Liver (tissue), 9 donors: ENCODE measurements around the gene WDR1. TPM values are rescaled to one million over a fixed set of nuclear protein-coding genes. Genes with fewer than 3 reads are reported as not detected.

Experiments
- DNase-seq: peaks from one replicate; pipeline ENCODE4 v3.0.0-alpha.2; 2017; ENCODE audit warnings: low spot score
- H3K27ac ChIP-seq, 2 donors: one replicate each; pipeline ENCODE4 v1.7.0; 2013; ENCODE audit warnings: inconsistent platforms in 2 of 2, low read length in 2 of 2, control low read depth in 1 of 2, low read depth in 1 of 2, mild to moderate bottlenecking in 1 of 2
- H3K27me3 ChIP-seq, 4 donors: one replicate each; pipeline versions ENCODE4 v1.6.1 to v1.7.0; 2013; ENCODE audit warnings: low read length in 3 of 4, inconsistent platforms in 1 of 4, mild to moderate bottlenecking in 1 of 4, moderate library complexity in 1 of 4; ENCODE audit not compliant: control insufficient read depth in 4 of 4, insufficient read depth in 4 of 4
- H3K36me3 ChIP-seq, 4 donors: one replicate each; pipeline versions ENCODE4 v1.6.1 to v1.7.0; 2013; ENCODE audit warnings: low read length in 3 of 4, mild to moderate bottlenecking in 3 of 4, low read depth in 1 of 4, moderate library complexity in 1 of 4; ENCODE audit not compliant: control insufficient read depth in 4 of 4, insufficient read depth in 3 of 4
- H3K4me1 ChIP-seq, 4 donors: one replicate each; pipeline versions ENCODE4 v1.6.1 to v1.7.0; 2013; ENCODE audit warnings: low read length in 3 of 4, mild to moderate bottlenecking in 3 of 4, moderate library complexity in 1 of 4; ENCODE audit not compliant: control insufficient read depth in 4 of 4, insufficient read depth in 4 of 4
- H3K4me3 ChIP-seq, 3 donors: one replicate each; pipeline versions ENCODE4 v1.6.1 to v1.7.0; 2013; ENCODE audit warnings: low read length in 3 of 3, control low read depth in 1 of 3, low read depth in 1 of 3, mild to moderate bottlenecking in 1 of 3
- H3K9ac ChIP-seq, 2 donors: one replicate each; pipeline ENCODE4 v1.7.0; 2013; ENCODE audit warnings: low read length in 2 of 2, mild to moderate bottlenecking in 2 of 2, moderate library complexity in 2 of 2, control low read depth in 1 of 2, low read depth in 1 of 2
- H3K9me3 ChIP-seq, 4 donors: one replicate each; pipeline versions ENCODE4 v1.6.1 to v1.7.0; 2013; ENCODE audit warnings: low read length in 3 of 4; ENCODE audit not compliant: control insufficient read depth in 4 of 4
- EGR1 ChIP-seq, 2 donors: IDR thresholded peaks; 2 replicates each; pipeline ENCODE4 v1.6.1; 2016 to 2018; ENCODE audit warnings: antibody characterized with exemption in 2 of 2, low read depth in 2 of 2
- FOXA1 ChIP-seq: IDR thresholded peaks from 2 replicates; pipeline ENCODE4 v1.6.1; 2016; ENCODE audit warnings: antibody characterized with exemption
- FOXA2 ChIP-seq: IDR thresholded peaks from 2 replicates; pipeline ENCODE4 v1.6.1; 2016; ENCODE audit warnings: antibody characterized with exemption
- GABPA ChIP-seq, 2 donors: IDR thresholded peaks in 1 of 2; conservative IDR thresholded peaks in 1 of 2; 2 replicates each; pipeline ENCODE4 v1.6.1; 2016; ENCODE audit warnings: antibody characterized with exemption in 2 of 2, mild to moderate bottlenecking in 1 of 2, moderate library complexity in 1 of 2
- HNF4A ChIP-seq, 2 donors: conservative IDR thresholded peaks; 2 replicates each; pipeline ENCODE4 v1.6.1; 2016; ENCODE audit warnings: antibody characterized with exemption in 2 of 2, mild to moderate bottlenecking in 2 of 2
- MAX ChIP-seq: IDR thresholded peaks from 2 replicates; pipeline ENCODE4 v1.6.1; 2016; ENCODE audit warnings: antibody characterized with exemption
- NR2F2 ChIP-seq: IDR thresholded peaks from 2 replicates; pipeline ENCODE4 v1.6.1; 2016; ENCODE audit warnings: antibody characterized with exemption
- RAD21 ChIP-seq, 2 donors: IDR thresholded peaks; 2 replicates each; pipeline ENCODE4 v1.6.1; 2016; ENCODE audit warnings: antibody characterized with exemption in 2 of 2, mild to moderate bottlenecking in 2 of 2
- REST ChIP-seq: IDR thresholded peaks from 2 replicates; pipeline ENCODE4 v1.6.1; 2016; ENCODE audit warnings: antibody characterized with exemption, mild to moderate bottlenecking
- RXRA ChIP-seq, 2 donors: IDR thresholded peaks; 2 replicates each; pipeline ENCODE4 v1.6.1; 2017 to 2018; ENCODE audit warnings: antibody characterized with exemption in 2 of 2, mild to moderate bottlenecking in 1 of 2
- SP1 ChIP-seq: IDR thresholded peaks from 2 replicates; pipeline ENCODE4 v1.6.1; 2018; ENCODE audit warnings: antibody characterized with exemption, mild to moderate bottlenecking
- TAF1 ChIP-seq: conservative IDR thresholded peaks from 2 replicates; pipeline ENCODE4 v1.6.1; 2016; ENCODE audit warnings: antibody characterized with exemption, mild to moderate bottlenecking
- YY1 ChIP-seq: IDR thresholded peaks from 2 replicates; pipeline ENCODE4 v1.6.1; 2016; ENCODE audit warnings: antibody characterized with exemption, mild to moderate bottlenecking
- ZBTB33 ChIP-seq: IDR thresholded peaks from 2 replicates; pipeline ENCODE4 v1.6.1; 2016; ENCODE audit warnings: antibody characterized with exemption
- WGBS: extraction: QIAGEN DNeasy Blood & Tissue Kit; methylation state at CpG from one replicate; pipeline ENCODE4 v1.1.7; 2013; 5-methylcytosine and 5-hydroxymethylcytosine counted together
- polyA plus RNA-seq, 2 donors: library from polyadenylated mRNA; stranded (reverse) in 1 of 2; unstranded in 1 of 2; fragments of 200-250 nt in 1 of 2; fragments of >200 nt in 1 of 2; fragmentation: Nextera tagmentation in 1 of 2; extraction: Ambion mirVana in 1 of 2; gene quantifications; one replicate each; pipeline versions ENCODE4 v1.2.1 to v1.2.3, GENCODE V29; 2013 to 2015
- total RNA-seq, 2 donors: library from RNA; depleted of rRNA; stranded (reverse); fragments of >200 nt; gene quantifications; one replicate each; pipeline ENCODE4 v1.2.3, GENCODE V29; 2014
- donor health status: healthy.
- donor health status: healthy.
- donor health status: healthy.
- donor health status: healthy.
- donor health status: healthy.

Gene WDR1
- total and polyA plus RNA-seq, 4 donors = 31.1 to 97.4 (median 65.7) TPM

- no peak overlapping the region for H3K9ac ChIP-seq
- TF ChIP-seq SP1 = no peak
- no peak for TF ChIP-seq FOXA2
- TF ChIP-seq FOXA1 = no peak
- TF ChIP-seq RAD21 (IDR thresholded peaks at IDR 0.05) = peak in 1 of 2 donors; percentile 17
- H3K36me3 ChIP-seq = peaks cover 12 to 53% (median 28%) of the 10 kb centered on the region in 4 donors
- H3K4me3 ChIP-seq = no peak overlapping the region
- no peaks in the 10 kb centered on the region for H3K27me3 ChIP-seq
- no peaks in the 10 kb centered on the region for H3K9me3 ChIP-seq
- H3K27ac ChIP-seq = no peak overlapping the region
- WGBS = 96% methylated on average over 7 of the region's 7 CpGs
- H3K4me1 ChIP-seq = peaks cover 0 to 8% (median 0%) of the 10 kb centered on the region in 4 donors
- no peak for DNase-seq
Observed at GRCh38 chr4:10074767-10075105, 41.9 kb downstream of the WDR1 start.

- WGBS = 70% methylated on average over 13 of the region's 13 CpGs
Observed at GRCh38 chr4:10074076-10074766, 42.4 kb downstream of the WDR1 start.

More at GRCh38 chr4:10074076-10074766, 42.4 kb downstream of the WDR1 start:
- Histone ChIP-seq H3K4me1 (peaks cover 0 to 8% (median 0%) of the 10 kb centered on the region in 4 donors), H3K36me3 (peaks cover 10 to 48% (median 26%) of the 10 kb centered on the region in 4 donors), H3K9me3 (no peaks in the 10 kb centered on the region), H3K27me3 (no peaks in the 10 kb centered on the region), H3K27ac (no peak overlapping the region), H3K9ac (no peak overlapping the region), H3K4me3 (no peak overlapping the region)
- no peak for DNase-seq
- TF ChIP-seq RXRA (IDR thresholded peaks at IDR 0.05) (peak; percentile 55 to 74), REST (no peak), HNF4A (conservative IDR thresholded peaks at IDR 0.05) (peak; percentile 47), NR2F2 (no peak), TAF1 (no peak), MAX (no peak), ZBTB33 (no peak), GABPA (IDR thresholded peaks at IDR 0.05 in 1 of 2, conservative IDR thresholded peaks at IDR 0.05 in 1 of 2) (no peak), EGR1 (IDR thresholded peaks at IDR 0.05; ENCODE audit: low read depth in 2 of 2) (no peak), YY1 (no peak)
